ENCODE measurements around the gene CAMSAP3.

DNA sequence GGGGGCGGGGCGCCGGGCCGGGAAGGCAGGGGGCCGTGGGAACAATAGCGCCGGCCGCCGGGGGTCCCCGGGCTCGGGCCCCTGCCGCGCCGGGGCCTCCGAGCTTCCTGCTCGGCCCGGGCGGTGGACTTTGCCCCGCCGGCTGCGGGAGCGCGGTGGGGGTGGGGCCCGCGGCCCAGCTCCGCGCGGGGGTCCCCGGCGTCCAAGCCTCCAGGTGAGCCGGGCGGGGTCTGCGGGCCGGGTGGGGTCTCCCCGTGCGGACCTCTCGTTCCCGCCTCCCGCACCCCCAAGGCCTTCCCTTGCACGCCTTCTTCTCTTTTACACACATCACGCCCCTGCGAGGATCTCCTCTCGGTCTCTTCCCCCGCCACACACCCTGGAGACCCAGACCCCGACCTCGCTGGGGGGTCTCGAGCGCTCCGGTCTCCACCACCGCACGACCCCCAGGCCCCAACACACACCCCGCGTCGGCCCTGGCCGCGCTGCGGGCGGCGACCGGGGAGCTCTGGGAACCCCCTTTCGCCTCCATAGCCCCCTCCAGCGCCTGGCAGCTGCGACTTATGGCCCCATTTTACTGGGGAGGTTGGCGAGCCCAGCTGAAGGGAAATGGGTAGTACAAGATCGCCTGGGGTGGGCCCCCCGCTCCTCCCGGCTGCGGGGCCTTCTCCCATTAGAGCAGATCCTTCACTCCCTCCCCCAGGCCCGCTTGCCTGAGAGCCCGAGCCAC is 711 bp downstream of the CAMSAP3 start:
- TF ChIP-seq, protein P1, sequence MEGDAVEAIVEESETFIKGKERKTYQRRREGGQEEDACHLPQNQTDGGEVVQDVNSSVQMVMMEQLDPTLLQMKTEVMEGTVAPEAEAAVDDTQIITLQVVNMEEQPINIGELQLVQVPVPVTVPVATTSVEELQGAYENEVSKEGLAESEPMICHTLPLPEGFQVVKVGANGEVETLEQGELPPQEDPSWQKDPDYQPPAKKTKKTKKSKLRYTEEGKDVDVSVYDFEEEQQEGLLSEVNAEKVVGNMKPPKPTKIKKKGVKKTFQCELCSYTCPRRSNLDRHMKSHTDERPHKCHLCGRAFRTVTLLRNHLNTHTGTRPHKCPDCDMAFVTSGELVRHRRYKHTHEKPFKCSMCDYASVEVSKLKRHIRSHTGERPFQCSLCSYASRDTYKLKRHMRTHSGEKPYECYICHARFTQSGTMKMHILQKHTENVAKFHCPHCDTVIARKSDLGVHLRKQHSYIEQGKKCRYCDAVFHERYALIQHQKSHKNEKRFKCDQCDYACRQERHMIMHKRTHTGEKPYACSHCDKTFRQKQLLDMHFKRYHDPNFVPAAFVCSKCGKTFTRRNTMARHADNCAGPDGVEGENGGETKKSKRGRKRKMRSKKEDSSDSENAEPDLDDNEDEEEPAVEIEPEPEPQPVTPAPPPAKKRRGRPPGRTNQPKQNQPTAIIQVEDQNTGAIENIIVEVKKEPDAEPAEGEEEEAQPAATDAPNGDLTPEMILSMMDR (IDR thresholded peaks at IDR 0.05; ENCODE audit: borderline replicate concordance, extremely low read depth, low read length, poor library complexity, severe bottlenecking): no peak
- TF ChIP-seq EZH2 (IDR thresholded peaks at IDR 0.05; ENCODE audit: borderline replicate concordance, low read depth, low read length, severe bottlenecking): no peak

All from DND-41 (cell line).